ENCODE results near the gene NUMB.

- TF ChIP-seq CTCF (IDR thresholded peaks at IDR 0.05) (no peak), POLR2A (IDR thresholded peaks at IDR 0.05) (no peak)
These were observed 35.8 kb downstream of the NUMB start for GRCh38 chr14:73422515-73422914.
